ENCODE measurements around the gene STOM. TPM values are rescaled to one million over a fixed set of nuclear protein-coding genes. Genes with fewer than 3 reads are reported as not detected.
A peak's percentile ranks its signal among the peaks of the same experiment; 100 is the strongest.

Gene STOM
- total RNA-seq, 3 donors from 2014 or later (not counting 1 experiment from before 2014, with no cell fraction given), result 185 to 241 (median 189) TPM

- Mint-ChIP-seq H3K27me3 (ENCODE audit: low read depth in 2 of 2) (no peaks in the 10 kb centered on the region), H3K9me3 (peaks cover 0 to 3% of the 10 kb centered on the region in 2 donors), H3K27ac (peak overlapping the region; percentile 93 to 94), H3K36me3 (no peaks in the 10 kb centered on the region), H3K4me1 (peaks cover 76 to 81% of the 10 kb centered on the region in 2 donors), H3K4me3 (peak overlapping the region; percentile 96)
- no peak for DNase-seq
- TF ChIP-seq CTCF (IDR thresholded peaks at IDR 0.05), result no peak
- H3K4me1 ChIP-seq (ENCODE audit: control insufficient read depth, insufficient read depth, low read length), result peaks cover 26% of the 10 kb centered on the region
- H3K4me3 ChIP-seq (ENCODE audit: low read length), result peak overlapping the region; percentile 88
- intact Hi-C loops (cut with micrococcal nuclease), result loop anchor here (1.0 kb wide), 1 partner anchor 8 kb away; no protein-coding TSS in a partner anchor
- no peak for ATAC-seq
- H3K36me3 ChIP-seq (ENCODE audit: control insufficient read depth, insufficient read depth, low read length), result peaks cover 18% of the 10 kb centered on the region
- H3K27ac ChIP-seq (ENCODE audit: low read length), result peak overlapping the region; percentile 75
- no peaks in the 10 kb centered on the region for H3K9me3 ChIP-seq (ENCODE audit: control insufficient read depth, insufficient read depth, low read length)
- H3K27me3 ChIP-seq (ENCODE audit: control insufficient read depth, insufficient read depth, low read length), result no peaks in the 10 kb centered on the region
- WGBS (ENCODE audit: insufficient coverage), result 36% methylated on average over 3 of the region's 4 CpGs
Measured at GRCh38 chr9:121367306-121368137, 2.5 kb downstream of the STOM start.

- no peak overlapping the region for H3K4me3 ChIP-seq (ENCODE audit: low read length)
- H3K36me3 ChIP-seq (ENCODE audit: control insufficient read depth, insufficient read depth, low read length), result peaks cover 18% of the 10 kb centered on the region
- no peaks in the 10 kb centered on the region for H3K9me3 ChIP-seq (ENCODE audit: control insufficient read depth, insufficient read depth, low read length)
- Mint-ChIP-seq H3K27me3 (ENCODE audit: low read depth in 2 of 2) (no peaks in the 10 kb centered on the region), H3K27ac (peak overlapping the region; percentile 93 to 94), H3K4me3 (peak overlapping the region; percentile 62), H3K9me3 (peaks cover 0 to 3% of the 10 kb centered on the region in 2 donors), H3K4me1 (peaks cover 74 to 80% of the 10 kb centered on the region in 2 donors), H3K36me3 (no peaks in the 10 kb centered on the region)
- 70% methylated on average over 5 of the region's 5 CpGs for WGBS (ENCODE audit: insufficient coverage)
- no peak for TF ChIP-seq CTCF (IDR thresholded peaks at IDR 0.05)
- no peak for DNase-seq
- H3K27ac ChIP-seq (ENCODE audit: low read length), result peak overlapping the region; percentile 15
- intact Hi-C loops (cut with micrococcal nuclease), result no loop called here
- H3K27me3 ChIP-seq (ENCODE audit: control insufficient read depth, insufficient read depth, low read length), result no peaks in the 10 kb centered on the region
- no peak for ATAC-seq
- peaks cover 28% of the 10 kb centered on the region for H3K4me1 ChIP-seq (ENCODE audit: control insufficient read depth, insufficient read depth, low read length)
Measured at GRCh38 chr9:121366611-121367192, 3.3 kb downstream of the STOM start.

GRCh38 chr9:121365564-121365963 is 4.5 kb downstream of the STOM start:
- DNase-seq (no peak), ATAC-seq (no peak)
- TF ChIP-seq CTCF (IDR thresholded peaks at IDR 0.05), result no peak
- Mint-ChIP-seq H3K27me3 (ENCODE audit: low read depth in 2 of 2) (no peaks in the 10 kb centered on the region), H3K36me3 (no peaks in the 10 kb centered on the region), H3K4me1 (peaks cover 68 to 78% of the 10 kb centered on the region in 2 donors), H3K4me3 (peak overlapping the region; percentile 29), H3K9me3 (peaks cover 0 to 3% of the 10 kb centered on the region in 2 donors), H3K27ac (peak overlapping the region; percentile 93 to 94)
- Histone ChIP-seq H3K9me3 (ENCODE audit: control insufficient read depth, insufficient read depth, low read length) (no peaks in the 10 kb centered on the region), H3K36me3 (ENCODE audit: control insufficient read depth, insufficient read depth, low read length) (peaks cover 18% of the 10 kb centered on the region), H3K27me3 (ENCODE audit: control insufficient read depth, insufficient read depth, low read length) (no peaks in the 10 kb centered on the region), H3K4me3 (ENCODE audit: low read length) (no peak overlapping the region), H3K4me1 (ENCODE audit: control insufficient read depth, insufficient read depth, low read length) (peaks cover 28% of the 10 kb centered on the region), H3K27ac (ENCODE audit: low read length) (no peak overlapping the region)
- no CpG with 5 or more reads among the region's 2 CpGs for WGBS (ENCODE audit: insufficient coverage)
- intact Hi-C loops (cut with micrococcal nuclease), result no loop called here

All from natural killer cell (primary cell).